ENCODE data around the gene TXNDC8. TPM values are rescaled to one million over a fixed set of nuclear protein-coding genes. Genes with fewer than 3 reads are reported as not detected.
A peak's percentile ranks its signal among the peaks of the same experiment; 100 is the strongest.

Gene TXNDC8
- total and polyA plus RNA-seq, 12 donors, result not detected

GRCh38 chr9:110309681-110310080 is 28.0 kb downstream of the TXNDC8 start:
- Histone ChIP-seq H3K4me3 (no peak overlapping the region), H3K27me3 (peaks cover 0 to 4% (median 0%) of the 10 kb centered on the region in 7 donors), H3K9me3 (peaks cover 0 to 11% (median 6%) of the 10 kb centered on the region in 11 donors), H3K27ac (no peak overlapping the region), H3K4me1 (peaks cover 0 to 15% (median 0%) of the 10 kb centered on the region in 9 donors), H3K36me3 (no peaks in the 10 kb centered on the region)
- WGBS, 2 donors, result 75 to 80% methylated on average over 1 of the region's 1 CpG
- no peak for DNase-seq
- TF ChIP-seq, protein P1, sequence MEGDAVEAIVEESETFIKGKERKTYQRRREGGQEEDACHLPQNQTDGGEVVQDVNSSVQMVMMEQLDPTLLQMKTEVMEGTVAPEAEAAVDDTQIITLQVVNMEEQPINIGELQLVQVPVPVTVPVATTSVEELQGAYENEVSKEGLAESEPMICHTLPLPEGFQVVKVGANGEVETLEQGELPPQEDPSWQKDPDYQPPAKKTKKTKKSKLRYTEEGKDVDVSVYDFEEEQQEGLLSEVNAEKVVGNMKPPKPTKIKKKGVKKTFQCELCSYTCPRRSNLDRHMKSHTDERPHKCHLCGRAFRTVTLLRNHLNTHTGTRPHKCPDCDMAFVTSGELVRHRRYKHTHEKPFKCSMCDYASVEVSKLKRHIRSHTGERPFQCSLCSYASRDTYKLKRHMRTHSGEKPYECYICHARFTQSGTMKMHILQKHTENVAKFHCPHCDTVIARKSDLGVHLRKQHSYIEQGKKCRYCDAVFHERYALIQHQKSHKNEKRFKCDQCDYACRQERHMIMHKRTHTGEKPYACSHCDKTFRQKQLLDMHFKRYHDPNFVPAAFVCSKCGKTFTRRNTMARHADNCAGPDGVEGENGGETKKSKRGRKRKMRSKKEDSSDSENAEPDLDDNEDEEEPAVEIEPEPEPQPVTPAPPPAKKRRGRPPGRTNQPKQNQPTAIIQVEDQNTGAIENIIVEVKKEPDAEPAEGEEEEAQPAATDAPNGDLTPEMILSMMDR (IDR thresholded peaks at IDR 0.05), result no peak
- intact Hi-C loops (cut with DNase I), result no loop called here
- ATAC-seq, result no peak

DNA sequence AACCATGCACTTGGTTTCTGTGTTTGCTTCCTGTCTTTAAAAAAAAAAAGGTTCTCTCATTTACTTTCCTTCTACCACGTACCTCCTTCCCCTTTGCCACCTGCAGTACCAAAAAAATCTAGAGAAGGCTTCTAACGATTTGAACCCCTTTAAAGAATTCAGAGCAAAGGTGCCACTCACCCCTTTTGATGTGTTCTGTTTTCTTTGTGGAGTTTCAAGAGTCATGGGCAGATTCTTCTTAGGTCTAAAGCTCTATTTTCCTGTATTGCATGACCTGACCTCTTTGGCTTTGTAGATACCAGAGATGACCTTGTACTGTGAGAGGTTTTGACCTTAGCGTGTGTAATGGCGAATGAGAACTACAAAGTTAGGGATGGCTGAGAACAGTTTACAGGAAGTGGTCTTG is 29.0 kb downstream of the TXNDC8 start:
- no peak overlapping the region for H3K4me3 ChIP-seq
- H3K9me3 ChIP-seq, result peaks cover 0 to 11% (median 6%) of the 10 kb centered on the region in 11 donors
- H3K36me3 ChIP-seq, result no peaks in the 10 kb centered on the region
- 54 to 56% methylated on average over 4 of the region's 4 CpGs for WGBS, 2 donors
- peaks cover 0 to 4% (median 0%) of the 10 kb centered on the region in 7 donors for H3K27me3 ChIP-seq
- peaks cover 0 to 15% (median 0%) of the 10 kb centered on the region in 9 donors for H3K4me1 ChIP-seq
- H3K27ac ChIP-seq, result no peak overlapping the region
- ATAC-seq (no peak), DNase-seq (no peak)
- intact Hi-C loops (cut with DNase I), result no loop called here
- TF ChIP-seq, protein P1 (IDR thresholded peaks at IDR 0.05), result no peak

GRCh38 chr9:110307191-110307590 is 30.5 kb downstream of the TXNDC8 start:
- no peak overlapping the region for H3K27ac ChIP-seq
- ATAC-seq (no peak), DNase-seq (no peak)
- TF ChIP-seq, protein P1 (IDR thresholded peaks at IDR 0.05), result no peak
- H3K9me3 ChIP-seq, result peaks cover 0 to 8% (median 5%) of the 10 kb centered on the region in 11 donors
- H3K4me3 ChIP-seq, result no peak overlapping the region
- intact Hi-C loops (cut with DNase I), result no loop called here
- H3K36me3 ChIP-seq, result no peaks in the 10 kb centered on the region
- WGBS, 2 donors, result 30 to 34% methylated on average over 1 of the region's 1 CpG
- peaks cover 0 to 5% (median 0%) of the 10 kb centered on the region in 7 donors for H3K27me3 ChIP-seq
- H3K4me1 ChIP-seq, result peaks cover 0 to 20% (median 0%) of the 10 kb centered on the region in 9 donors

- Histone ChIP-seq H3K27ac (no peak overlapping the region), H3K27me3 (peaks cover 0 to 7% (median 4%) of the 10 kb centered on the region in 7 donors), H3K9me3 (no peaks in the 10 kb centered on the region), H3K4me1 (peaks cover 0 to 6% (median 0%) of the 10 kb centered on the region in 9 donors), H3K36me3 (no peaks in the 10 kb centered on the region), H3K4me3 (no peak overlapping the region)
- TF ChIP-seq, protein P1 (IDR thresholded peaks at IDR 0.05), result no peak
- ATAC-seq (peak in 1 of 8 donors; percentile 50), DNase-seq (no peak)
- WGBS, 2 donors, result 67 to 94% methylated on average over 1 of the region's 1 CpG
- intact Hi-C loops (cut with DNase I), result no loop called here
Measured at GRCh38 chr9:110303133-110303532, 34.5 kb downstream of the TXNDC8 start.
